H4 (cell line): Measurements from ENCODE around the gene RAD51. TPM values are rescaled to one million over a fixed set of nuclear protein-coding genes. Genes with fewer than 3 reads are reported as not detected.

Source experiments
- DNase-seq: peaks from one replicate; pipeline ENCODE4 v3.0.0-alpha.2; 2015; ENCODE audit warnings: low spot score
- total RNA-seq: library from RNA; depleted of rRNA; stranded (reverse); fragments of >200 nt; shearing (Covaris generic); gene quantifications from 2 replicates; pipeline ENCODE4 v1.2.3, GENCODE V29; 2014

RAD51 gene
- total RNA-seq, 1 experiment from 2014 or later = 8.5 TPM

- no peak for DNase-seq
Observed at GRCh38 chr15:40762919-40763800, 68.2 kb downstream of the RAD51 start.

GRCh38 chr15:40763801-40764628, 69.0 kb downstream of the RAD51 start, which contains the start of gene GCHFR:
GCHFR (plus strand) TSS chr15:40764068; CDS start chr15:40764181, 113 bp downstream.
- peak; percentile 74 for DNase-seq

GRCh38 chr15:40764629-40765103, 69.7 kb downstream of the RAD51 start:
- DNase-seq = no peak

DNA sequence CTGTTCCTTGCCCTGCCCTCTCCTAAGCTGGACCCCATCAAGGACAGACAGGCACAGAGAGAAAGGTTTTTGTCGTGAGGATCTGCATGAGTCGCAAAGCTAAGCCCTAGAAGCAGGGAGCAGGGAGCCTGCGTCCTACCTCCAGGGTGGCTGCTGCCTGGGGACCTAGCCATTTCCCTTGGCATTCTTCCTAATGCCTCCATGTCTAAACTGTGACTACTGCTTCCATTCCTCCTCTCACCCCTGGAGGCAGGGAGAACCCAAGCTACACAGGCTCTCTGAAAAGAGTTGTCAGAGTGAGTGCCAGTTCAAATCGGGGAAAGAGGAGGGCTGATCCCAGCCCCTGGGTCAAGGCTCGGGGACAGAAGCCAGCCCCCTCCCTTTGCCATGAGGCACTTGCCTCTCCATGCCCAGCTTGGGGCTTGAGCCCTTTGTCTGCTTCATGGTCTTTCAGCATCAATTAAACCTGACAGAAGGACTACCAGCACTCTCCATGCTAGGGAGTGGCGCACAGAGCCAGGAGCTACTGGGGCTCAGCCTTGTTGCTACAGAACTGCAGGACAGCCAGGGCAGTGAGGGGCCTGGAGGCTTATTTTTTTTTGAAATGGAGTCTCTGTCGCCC, 71.3 kb downstream of the RAD51 start:
- DNase-seq = no peak

- DNase-seq = peak; percentile 72
Observed at GRCh38 chr15:40766906-40767837, 72.2 kb downstream of the RAD51 start.

- no peak for DNase-seq
Observed at GRCh38 chr15:40767838-40768500, 73.0 kb downstream of the RAD51 start.

- DNase-seq = peak; percentile 68
Observed at GRCh38 chr15:40768521-40769273, 73.7 kb downstream of the RAD51 start.

DNA sequence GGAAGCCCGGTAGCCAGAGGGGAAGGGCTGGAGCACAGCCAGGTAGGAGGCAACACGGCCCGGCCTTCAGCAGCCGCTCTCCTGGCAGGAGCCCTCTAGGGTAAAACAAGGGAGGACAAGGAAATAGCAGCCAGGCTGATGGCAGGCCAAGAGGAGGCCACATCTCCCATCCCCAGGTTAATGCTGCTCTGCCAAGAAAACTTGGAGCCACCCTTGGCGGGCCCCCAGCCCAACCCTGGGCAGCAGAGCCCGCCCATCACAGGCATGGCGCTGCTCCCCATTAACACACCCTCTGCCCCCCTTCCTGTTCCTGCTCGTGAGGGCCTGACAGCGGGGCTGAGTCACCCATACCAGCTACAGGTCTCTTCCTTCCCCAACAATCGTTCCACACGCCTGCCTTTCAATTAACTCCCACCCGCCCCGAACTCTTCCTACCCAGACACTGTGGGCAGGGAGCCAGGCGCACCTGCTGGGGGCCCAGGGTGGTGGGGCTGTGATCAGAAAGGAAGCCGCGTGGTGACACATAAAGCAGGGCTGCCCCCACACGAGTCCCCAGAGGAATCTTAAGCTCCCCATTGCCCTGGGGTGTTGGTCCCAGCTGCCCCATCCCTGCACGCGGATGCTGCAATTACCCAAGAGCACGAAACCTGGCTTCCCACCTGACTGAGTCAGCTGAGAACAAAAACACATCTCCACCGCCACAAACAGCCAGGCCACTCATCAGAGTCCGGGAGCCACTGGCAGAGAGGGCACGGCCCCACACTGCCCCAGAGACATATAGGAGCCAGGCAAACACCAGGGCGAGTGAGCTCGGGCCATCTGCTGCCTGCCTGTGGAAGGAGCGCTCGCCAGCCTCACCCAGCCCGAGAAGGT, 74.5 kb downstream of the RAD51 start, which contains the start of gene C15orf62:
Gene C15orf62, plus strand, starts transcription at position 707 of the 873 bp plus-strand sequence. CDS start 516 bp downstream, outside the sequence.
- peak; percentile 80 for DNase-seq

DNA sequence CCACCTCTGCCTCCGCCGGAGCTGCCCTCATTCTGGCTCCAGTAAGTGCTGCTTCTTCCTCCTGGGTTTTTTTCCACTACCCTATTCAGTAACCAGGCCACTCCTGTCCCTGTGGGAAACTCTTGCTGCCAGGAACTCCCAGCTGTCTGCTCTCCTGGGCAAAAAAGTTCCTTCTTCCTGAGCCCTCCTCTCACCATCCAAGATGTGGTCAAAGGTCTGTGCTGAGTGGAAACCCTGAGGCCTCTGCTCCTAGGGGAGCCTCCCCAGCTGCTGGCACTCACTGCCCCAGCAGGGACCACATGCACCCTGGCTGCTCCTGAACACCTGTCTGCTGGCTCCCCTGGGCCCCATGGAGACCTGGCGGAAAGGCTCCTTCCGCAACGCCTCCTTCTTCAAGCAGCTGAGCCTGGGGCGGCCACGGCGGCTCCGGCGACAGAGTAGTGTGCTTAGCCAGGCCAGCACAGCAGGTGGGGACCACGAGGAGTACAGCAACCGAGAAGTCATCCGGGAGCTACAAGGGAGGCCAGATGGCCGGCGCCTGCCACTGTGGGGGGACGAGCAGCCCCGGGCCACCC, 75.3 kb downstream of the RAD51 start:
- no peak for DNase-seq

DNA sequence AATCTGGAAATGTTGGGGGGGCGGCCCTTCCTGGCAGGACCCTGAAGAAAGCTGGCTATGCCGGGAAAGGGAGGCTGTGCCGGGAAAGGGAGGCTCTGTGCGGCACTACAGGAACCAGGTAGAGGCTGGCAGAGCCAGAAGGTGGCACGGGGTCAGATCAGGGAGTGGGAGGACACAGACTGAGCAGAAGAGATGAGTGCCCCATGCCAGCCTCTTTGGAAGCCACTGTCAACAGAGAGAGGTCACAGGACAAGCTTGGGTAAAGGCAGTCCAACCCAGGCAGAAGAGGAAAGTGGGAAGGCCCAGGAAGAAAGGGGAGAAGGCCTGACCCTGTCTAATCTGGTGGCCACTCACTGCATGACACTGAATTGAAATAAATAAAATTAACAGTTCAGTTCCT, 76.3 kb downstream of the RAD51 start:
- DNase-seq = no peak

- no peak for DNase-seq
Observed at GRCh38 chr15:40772014-40772413, 77.0 kb downstream of the RAD51 start.

GRCh38 chr15:40773496-40773895, 78.5 kb downstream of the RAD51 start:
- no peak for DNase-seq

- DNase-seq = no peak
Observed at GRCh38 chr15:40773902-40774301, 78.9 kb downstream of the RAD51 start.

DNA sequence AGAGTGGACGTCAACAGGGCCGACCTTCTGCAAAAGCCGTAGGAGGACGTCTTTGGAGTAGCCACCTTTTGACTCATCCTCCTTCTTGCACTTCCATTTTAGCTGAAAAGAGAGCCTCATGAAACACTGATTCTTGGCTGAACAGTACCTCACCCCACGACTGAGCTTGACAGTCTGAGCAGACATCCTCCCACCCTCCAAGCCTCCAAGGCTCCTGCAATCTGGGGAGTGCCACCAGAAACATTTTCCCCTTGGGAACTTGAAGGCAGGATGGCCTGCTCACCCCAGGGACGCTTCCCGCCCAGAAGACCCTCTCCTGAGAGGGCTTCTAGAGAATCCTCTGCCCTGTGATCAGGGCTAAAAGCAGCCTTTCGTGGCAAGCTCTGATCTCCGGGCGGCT, 80.0 kb downstream of the RAD51 start:
- DNase-seq = no peak

DNA sequence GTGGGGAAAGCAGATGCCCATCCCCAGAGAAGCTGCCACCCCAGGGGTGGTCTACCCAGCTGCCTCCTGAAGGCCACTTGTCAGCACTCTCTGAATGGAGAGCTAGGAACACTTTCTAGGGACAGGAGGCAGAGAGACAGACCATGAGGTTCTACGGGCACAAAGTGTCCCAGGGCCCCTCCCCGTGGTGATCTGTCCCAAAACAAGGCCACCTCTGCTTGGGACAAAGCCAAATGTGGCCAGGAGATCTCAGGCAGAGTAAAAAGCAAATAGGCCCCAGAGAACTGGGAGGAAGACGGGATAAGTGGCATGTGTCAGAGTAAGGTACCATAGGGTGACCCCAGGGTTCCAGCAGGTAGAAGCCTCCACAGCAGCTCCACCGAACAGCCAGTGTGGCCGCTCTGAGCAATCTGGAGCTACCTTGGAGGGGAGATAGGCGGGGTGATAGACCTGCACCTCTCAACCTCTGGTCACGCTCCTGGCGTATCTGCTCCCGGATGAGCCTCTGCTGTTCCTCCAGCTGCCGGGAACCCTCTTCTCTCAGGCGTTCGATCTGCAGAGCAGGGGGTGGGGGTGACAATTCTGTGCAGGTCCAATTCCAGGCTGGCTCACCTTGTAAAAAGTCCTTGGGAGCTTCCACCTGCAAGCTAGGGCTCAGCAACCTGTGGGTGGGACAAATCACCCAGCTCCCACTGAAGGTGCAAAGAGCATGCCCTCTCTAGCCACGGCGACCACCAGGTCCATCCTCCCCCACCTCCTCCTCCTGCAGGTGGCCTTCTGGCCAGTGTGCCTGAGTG, 81.0 kb downstream of the RAD51 start:
- DNase-seq = no peak

- peak; percentile 78 for DNase-seq
Observed at GRCh38 chr15:40776537-40777141, 81.7 kb downstream of the RAD51 start.
